Astrocyte of the spinal cord (primary cell): ENCODE results near the gene ARHGAP26.

Experiments used
- DNase-seq: peaks from one replicate; pipeline ENCODE4 v3.0.0; 2011; ENCODE audit warnings: low read depth, low spot score
- H3K4me3 ChIP-seq: 2 replicates; pipeline ENCODE4 v1.5.1; 2011; ENCODE audit warnings: low read depth, mild to moderate bottlenecking, low read length, moderate library complexity
- in situ Hi-C: cut with HindIII; loops from 2 replicates; pipeline ENCODE4 v1.10.0; 2017; ENCODE audit warnings: low sequenced_read_pairs
- TF ChIP-seq, protein P1 (sequence below): IDR thresholded peaks from 2 replicates; pipeline ENCODE4 v1.5.1; 2012; ENCODE audit warnings: low read depth, mild to moderate bottlenecking, low read length, inconsistent platforms

Gene ARHGAP26

DNA sequence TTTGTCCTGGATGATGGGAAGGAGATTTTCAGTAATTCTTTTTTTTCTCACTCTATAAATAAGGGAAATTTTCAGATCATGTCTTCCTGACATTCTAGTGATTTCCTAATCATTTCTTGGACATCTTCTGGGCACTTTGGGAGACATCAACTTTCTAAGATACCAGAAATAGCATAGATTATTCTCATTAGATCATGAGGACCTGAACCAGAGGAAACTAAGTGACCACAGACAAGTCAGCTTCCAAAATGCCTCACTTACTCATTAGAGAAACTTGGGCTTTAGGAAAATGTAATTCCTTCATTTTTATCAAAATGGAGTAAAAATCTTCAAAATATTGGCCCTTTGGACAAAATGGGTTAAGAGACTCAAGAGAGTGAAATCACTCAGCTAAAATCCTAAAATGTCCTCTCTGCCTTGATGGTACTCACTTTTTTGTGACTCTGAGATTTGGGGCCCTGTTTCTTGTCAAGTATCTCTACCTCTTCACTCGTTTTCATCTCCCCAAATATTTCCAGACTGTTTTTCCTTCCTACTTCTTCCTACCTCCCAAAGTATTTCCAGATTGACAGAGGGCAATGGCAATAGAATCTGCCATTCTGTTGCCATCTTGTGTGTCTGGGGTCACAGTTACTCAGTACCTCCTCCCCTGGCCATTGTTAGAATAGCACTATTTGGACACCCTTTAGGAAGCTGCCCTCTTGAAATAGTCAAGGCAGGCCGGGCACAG is 438.8 kb downstream of the ARHGAP26 start:
- no peak for DNase-seq
- in situ Hi-C loops = no loop called here
- TF ChIP-seq, protein P1, sequence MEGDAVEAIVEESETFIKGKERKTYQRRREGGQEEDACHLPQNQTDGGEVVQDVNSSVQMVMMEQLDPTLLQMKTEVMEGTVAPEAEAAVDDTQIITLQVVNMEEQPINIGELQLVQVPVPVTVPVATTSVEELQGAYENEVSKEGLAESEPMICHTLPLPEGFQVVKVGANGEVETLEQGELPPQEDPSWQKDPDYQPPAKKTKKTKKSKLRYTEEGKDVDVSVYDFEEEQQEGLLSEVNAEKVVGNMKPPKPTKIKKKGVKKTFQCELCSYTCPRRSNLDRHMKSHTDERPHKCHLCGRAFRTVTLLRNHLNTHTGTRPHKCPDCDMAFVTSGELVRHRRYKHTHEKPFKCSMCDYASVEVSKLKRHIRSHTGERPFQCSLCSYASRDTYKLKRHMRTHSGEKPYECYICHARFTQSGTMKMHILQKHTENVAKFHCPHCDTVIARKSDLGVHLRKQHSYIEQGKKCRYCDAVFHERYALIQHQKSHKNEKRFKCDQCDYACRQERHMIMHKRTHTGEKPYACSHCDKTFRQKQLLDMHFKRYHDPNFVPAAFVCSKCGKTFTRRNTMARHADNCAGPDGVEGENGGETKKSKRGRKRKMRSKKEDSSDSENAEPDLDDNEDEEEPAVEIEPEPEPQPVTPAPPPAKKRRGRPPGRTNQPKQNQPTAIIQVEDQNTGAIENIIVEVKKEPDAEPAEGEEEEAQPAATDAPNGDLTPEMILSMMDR = peak; percentile 23
- H3K4me3 ChIP-seq = no peak overlapping the region

DNA sequence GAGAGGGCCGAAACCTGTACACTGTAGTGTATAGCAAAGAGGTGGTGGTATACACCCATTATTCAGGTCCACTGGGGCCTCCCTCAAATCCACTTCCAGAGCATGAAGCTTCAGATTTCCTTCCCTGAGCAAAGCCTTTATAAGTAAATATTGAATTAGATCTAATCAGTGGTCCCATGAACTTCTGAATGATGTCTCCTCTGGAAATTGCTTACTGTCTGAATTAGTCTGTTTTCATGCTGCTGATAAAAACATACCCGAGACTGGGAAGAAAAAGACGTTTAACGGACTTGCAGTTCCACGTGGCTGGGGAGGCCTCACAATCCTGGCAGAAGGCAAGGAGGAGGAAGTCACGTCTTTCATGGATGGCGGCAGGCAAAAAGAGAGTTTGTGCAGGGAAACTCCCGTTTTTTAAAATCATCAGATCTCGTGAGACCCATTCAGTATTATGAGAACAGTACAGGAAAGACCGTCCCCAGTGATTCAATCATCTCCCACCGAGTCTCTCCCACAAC is 439.8 kb downstream of the ARHGAP26 start:
- TF ChIP-seq, protein P1 = no peak
- DNase-seq = no peak
- H3K4me3 ChIP-seq = no peak overlapping the region
- in situ Hi-C loops = no loop called here

GRCh38 chr5:143210576-143210975 is 440.4 kb downstream of the ARHGAP26 start:
- in situ Hi-C loops = no loop called here
- DNase-seq = no peak
- TF ChIP-seq, protein P1 = no peak
- no peak overlapping the region for H3K4me3 ChIP-seq

DNA sequence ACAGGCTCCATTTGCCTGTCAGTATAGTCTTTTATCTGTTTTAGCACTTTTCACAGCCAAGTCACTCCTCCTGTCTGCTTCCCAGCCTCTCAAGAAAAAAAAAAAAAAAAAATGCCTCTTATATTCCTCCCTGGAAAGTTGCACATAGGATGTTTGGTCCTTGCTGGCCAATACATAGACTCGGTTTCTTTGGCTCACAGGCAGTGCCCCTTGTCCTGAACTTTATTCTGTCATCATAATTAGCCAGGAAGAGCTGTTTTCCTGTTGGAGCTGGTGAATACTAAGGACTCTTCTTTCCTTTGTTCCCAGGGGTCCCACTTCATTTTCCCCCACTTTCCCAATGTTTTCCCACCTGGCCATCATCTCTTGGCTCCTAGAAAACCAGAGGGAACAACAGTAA is 442.1 kb downstream of the ARHGAP26 start:
- in situ Hi-C loops = no loop called here
- no peak overlapping the region for H3K4me3 ChIP-seq
- TF ChIP-seq, protein P1 = no peak
- no peak for DNase-seq

- H3K4me3 ChIP-seq = no peak overlapping the region
- peak; percentile 50 for DNase-seq
- in situ Hi-C loops = no loop called here
- TF ChIP-seq, protein P1 = no peak
Measured at GRCh38 chr5:143213231-143213850, 443.2 kb downstream of the ARHGAP26 start.

GRCh38 chr5:143213851-143214363 is 443.7 kb downstream of the ARHGAP26 start:
- peak; percentile 68 for DNase-seq
- in situ Hi-C loops = no loop called here
- no peak overlapping the region for H3K4me3 ChIP-seq
- TF ChIP-seq, protein P1 = peak; percentile 48
